Lung (tissue), 10 donors: ENCODE results near the gene LIMS3. TPM values are rescaled to one million over a fixed set of nuclear protein-coding genes. Genes with fewer than 3 reads are reported as not detected.
"Not testable (repeated sequence)": the region's sequence is repeated elsewhere in the genome, so short reads cannot be mapped to it uniquely, and the experiment has no call there.

ENCODE experiments used
- ATAC-seq: fragments of 200-7000 bp; cut with Tn5 transposase; one replicate; pipeline ENCODE4 v1.9.1; 2020; ENCODE audit warnings: moderate number of reproducible peaks; ENCODE audit not compliant: insufficient read depth, low FRiP score
- DNase-seq, 3 donors: peaks; one replicate each; pipeline ENCODE4 v3.0.0-alpha.2; 2013 to 2017
- H3K27ac ChIP-seq, 2 donors: one replicate each; pipeline ENCODE4 v1.5.1; 2013; ENCODE audit warnings: mild to moderate bottlenecking in 2 of 2, moderate library complexity in 2 of 2, control low read depth in 1 of 2, inconsistent platforms in 1 of 2, low read depth in 1 of 2, low read length in 1 of 2
- H3K27me3 ChIP-seq, 3 donors: one replicate each; pipeline ENCODE4 v1.5.1; 2013; ENCODE audit warnings: low read length in 2 of 3; ENCODE audit not compliant: control insufficient read depth in 3 of 3, insufficient read depth in 3 of 3
- H3K36me3 ChIP-seq, 4 donors: one replicate each; pipeline ENCODE4 v1.5.1; 2013; ENCODE audit warnings: low read length in 4 of 4, mild to moderate bottlenecking in 1 of 4, moderate library complexity in 1 of 4; ENCODE audit not compliant: control insufficient read depth in 4 of 4, insufficient read depth in 4 of 4
- H3K4me1 ChIP-seq, 5 donors: one replicate each; pipeline ENCODE4 v1.5.1; 2013; ENCODE audit warnings: low read length in 5 of 5, mild to moderate bottlenecking in 2 of 5, moderate library complexity in 1 of 5; ENCODE audit not compliant: control insufficient read depth in 5 of 5, insufficient read depth in 5 of 5
- H3K4me3 ChIP-seq: one replicate; pipeline ENCODE4 v1.5.1; 2013; ENCODE audit warnings: mild to moderate bottlenecking, control low read depth, moderate library complexity
- H3K9ac ChIP-seq, 2 donors: one replicate each; pipeline ENCODE4 v1.5.1; 2013; ENCODE audit warnings: low read length in 2 of 2, control low read depth in 1 of 2; ENCODE audit not compliant: insufficient read depth in 1 of 2
- H3K9me3 ChIP-seq, 4 donors: one replicate each; pipeline ENCODE4 v1.5.1; 2013; ENCODE audit warnings: low read length in 3 of 4, mild to moderate bottlenecking in 1 of 4, moderate library complexity in 1 of 4; ENCODE audit not compliant: control insufficient read depth in 4 of 4, insufficient read depth in 3 of 4
- WGBS, 2 donors: extraction: QIAGEN DNeasy Blood & Tissue Kit; methylation state at CpG; one replicate each; pipeline ENCODE4 v1.1.7; 2013; 5-methylcytosine and 5-hydroxymethylcytosine counted together
- polyA plus RNA-seq, 2 donors: library from polyadenylated mRNA; stranded (reverse); fragments of 200-250 nt; gene quantifications; one replicate each; pipeline ENCODE4 v1.2.1, GENCODE V29; 2013
- total RNA-seq, 2 donors: library from RNA; depleted of rRNA in 1 of 2; stranded (reverse); fragments of >200 nt in 1 of 2; gene quantifications; one replicate each; pipeline ENCODE4 v1.2.1, GENCODE V29; 2014 to 2021
- donor health status: Bipolar disorder and iron deficiency.
- donor health status: healthy.
- donor health status: DM: yes; HTN: yes; CAD: no.

The LIMS3 gene
- total and polyA plus RNA-seq, 4 donors = 0.55 to 3.3 (median 1.1) TPM

DNA sequence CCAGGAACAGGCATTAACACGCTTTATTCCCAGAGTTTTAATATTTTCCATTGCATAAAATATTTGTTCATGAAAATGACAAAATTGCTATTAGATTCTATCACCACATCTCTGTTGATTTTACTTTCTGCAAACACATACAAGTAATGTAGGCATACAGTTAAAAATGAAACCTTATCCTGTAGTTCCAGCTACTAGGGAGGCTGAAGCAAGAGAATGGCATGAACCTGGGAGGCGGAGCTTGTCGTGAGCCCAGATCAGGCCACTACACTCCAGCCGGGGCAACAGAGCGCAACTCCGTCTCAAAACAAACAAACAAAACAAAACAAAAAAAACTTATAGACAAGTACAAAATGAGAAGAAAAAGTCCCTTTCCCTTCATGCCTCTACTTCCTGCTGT is 38.0 kb downstream of the LIMS3 start:
- WGBS, 2 donors = no CpG with 5 or more reads among the region's 6 CpGs
- not testable (repeated sequence) for H3K9ac ChIP-seq, H3K27me3 ChIP-seq, H3K36me3 ChIP-seq, H3K9me3 ChIP-seq, H3K4me3 ChIP-seq, H3K27ac ChIP-seq, H3K4me1 ChIP-seq, ATAC-seq, DNase-seq

DNA sequence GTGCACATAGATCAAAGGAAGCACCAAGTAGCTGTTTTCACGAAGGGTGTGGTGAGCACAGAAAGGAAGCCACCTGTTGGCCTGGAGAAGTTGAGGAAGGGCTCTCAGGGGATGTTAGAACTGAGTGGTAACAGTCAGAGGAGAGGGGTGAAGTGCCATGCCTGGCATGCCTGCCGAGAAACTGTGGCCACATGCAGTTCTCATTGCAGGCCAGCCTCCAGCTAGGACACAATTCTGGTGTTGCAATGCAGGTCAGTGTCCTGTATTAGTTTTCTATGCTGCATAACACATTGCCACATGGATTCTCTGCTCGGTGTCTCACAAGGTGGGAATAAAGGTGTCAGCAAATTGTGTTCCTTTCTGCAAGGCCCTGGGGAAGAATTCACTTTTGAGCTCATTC is 46.9 kb downstream of the LIMS3 start:
- DNase-seq, H3K27ac ChIP-seq, H3K4me1 ChIP-seq, H3K9ac ChIP-seq, ATAC-seq, H3K4me3 ChIP-seq, H3K36me3 ChIP-seq, H3K9me3 ChIP-seq, H3K27me3 ChIP-seq: not testable (repeated sequence)
- no CpG with 5 or more reads among the region's 3 CpGs for whole genome bisulfite sequencing, 2 donors

DNA sequence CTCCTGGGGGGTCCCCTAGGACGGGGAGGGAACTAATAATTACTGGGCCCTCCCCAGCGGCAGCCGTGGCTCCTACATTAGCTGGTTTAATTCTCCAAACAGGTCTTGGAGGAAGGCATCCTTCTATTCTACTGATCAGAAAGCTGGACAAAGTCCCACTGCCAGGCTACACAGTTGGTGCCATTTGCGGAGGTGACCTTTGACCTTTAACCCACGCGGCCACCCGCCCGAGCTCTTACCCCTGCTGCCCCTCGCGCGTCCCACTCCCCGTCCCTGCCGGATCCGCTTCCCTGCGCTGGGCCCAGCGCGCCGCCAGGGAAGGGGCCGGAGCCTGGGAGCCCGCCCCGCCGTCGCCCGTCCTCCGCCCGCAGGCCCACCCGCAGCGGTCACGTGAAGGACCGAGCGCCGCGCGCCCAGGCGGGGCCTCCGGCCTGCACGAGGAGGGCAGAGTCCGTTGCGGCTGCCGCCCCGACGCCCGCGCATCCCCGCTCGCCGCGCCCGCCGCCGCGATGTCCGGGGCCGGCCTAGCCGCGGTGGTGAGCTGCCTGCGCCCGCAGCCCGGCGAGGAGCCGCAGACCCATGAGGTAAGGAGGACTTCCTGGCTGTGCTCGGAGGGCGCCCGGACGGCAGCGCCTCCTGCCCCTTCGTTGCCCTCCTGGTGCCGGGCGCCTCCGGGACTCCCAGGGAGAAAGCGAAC is 48.9 kb downstream of the LIMS3 start:
- peak; percentile 58 for ATAC-seq
- H3K36me3 ChIP-seq, H3K9me3 ChIP-seq, H3K9ac ChIP-seq, H3K27me3 ChIP-seq, H3K27ac ChIP-seq, H3K4me1 ChIP-seq, H3K4me3 ChIP-seq, DNase-seq: not testable (repeated sequence)
- WGBS, 2 donors = no CpG with 5 or more reads among the region's 71 CpGs

DNA sequence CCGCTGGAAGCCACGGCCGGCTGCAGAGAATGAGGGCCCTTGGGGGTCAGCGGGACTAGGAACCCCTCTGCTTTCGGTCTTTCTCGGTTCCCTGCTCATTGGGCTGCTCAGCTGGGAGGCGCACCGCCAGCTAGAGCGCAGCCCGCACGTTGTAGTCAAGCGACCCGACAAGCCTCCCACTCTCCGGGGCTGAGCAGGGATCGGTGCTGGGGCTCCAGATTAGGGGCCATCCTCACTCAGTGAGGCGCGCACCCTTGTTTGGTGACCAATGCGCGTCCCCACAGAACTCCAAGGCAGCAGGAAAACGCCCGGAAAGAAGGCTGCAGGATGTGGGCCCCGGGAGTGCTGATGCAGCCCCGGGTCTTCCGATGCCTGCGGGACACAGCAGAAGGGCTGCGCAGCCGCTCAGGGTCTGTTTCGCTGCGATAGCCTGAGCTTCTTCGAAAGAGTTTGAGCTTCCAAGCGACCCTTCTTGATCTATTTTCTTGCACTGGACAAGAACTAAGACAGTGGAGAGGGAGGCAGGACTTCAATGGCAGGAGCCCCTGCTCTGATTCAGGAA is 49.6 kb downstream of the LIMS3 start:
- H3K9me3 ChIP-seq, ATAC-seq: not testable (repeated sequence)
- no CpG with 5 or more reads among the region's 31 CpGs for WGBS, 2 donors

DNA sequence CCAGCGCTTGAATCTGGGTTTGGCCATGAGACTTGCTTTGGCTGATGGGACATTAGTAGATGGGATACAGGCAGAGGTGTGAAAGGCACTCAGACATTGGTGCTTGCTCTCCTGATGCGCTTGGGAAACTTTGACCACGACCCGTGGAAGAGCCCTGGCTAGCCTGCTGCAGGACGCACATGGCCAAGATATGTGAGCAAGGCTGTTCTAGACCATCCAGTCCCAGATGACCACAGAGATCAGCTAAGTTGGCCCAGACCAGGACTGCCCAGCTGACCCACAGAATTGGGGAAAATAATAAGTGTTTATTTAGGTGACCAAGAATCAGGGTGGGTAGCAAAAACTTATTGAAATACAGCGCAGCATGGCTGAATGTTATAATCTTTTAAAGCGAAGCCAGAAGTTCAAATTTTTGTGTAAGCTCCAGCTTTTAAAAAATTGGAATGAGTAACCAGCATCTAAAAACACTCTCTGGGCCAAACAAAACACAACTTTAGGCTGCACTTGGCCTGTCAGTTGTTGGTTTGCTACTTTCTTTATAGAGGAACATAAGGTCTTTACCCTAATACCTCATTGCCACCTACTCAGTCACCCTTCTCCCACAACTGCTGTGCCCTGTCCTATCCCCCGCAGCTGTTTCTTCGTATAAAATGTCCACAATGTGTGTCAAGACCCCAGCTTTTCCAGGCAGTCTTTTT is 51.8 kb downstream of the LIMS3 start:
- not testable (repeated sequence) for H3K36me3 ChIP-seq, H3K4me3 ChIP-seq, H3K27me3 ChIP-seq, ATAC-seq, H3K9me3 ChIP-seq, H3K27ac ChIP-seq, H3K4me1 ChIP-seq, DNase-seq, H3K9ac ChIP-seq
- no CpG with 5 or more reads among the region's 9 CpGs for WGBS, 2 donors

More for the DNA sequence above, 49.6 kb downstream of the LIMS3 start:
- H3K36me3 ChIP-seq, H3K27me3 ChIP-seq, H3K4me3 ChIP-seq, DNase-seq, H3K27ac ChIP-seq, H3K9ac ChIP-seq, H3K4me1 ChIP-seq: not testable (repeated sequence)

DNA sequence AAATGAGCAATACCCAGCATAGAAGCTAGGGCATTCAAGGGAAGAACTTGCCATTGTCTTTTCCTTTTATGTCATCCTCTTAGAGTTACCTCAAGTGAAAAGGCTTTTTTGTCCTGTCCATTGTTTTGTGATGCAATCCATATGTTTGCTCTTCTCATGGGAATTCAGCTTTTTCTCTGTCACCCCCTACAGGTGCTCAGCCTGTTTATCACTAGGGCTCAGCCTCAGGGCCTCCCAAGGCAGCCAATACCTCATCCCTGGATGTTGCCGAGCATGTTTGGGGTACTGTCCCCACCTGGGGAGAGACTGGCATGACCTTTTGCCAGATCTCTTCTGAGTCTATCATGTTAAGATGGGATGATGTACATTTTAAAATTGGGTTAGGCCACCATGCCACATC is 65.5 kb downstream of the LIMS3 start:
- not testable (repeated sequence) for DNase-seq, ATAC-seq, H3K9ac ChIP-seq, H3K4me3 ChIP-seq, H3K27ac ChIP-seq, H3K9me3 ChIP-seq, H3K36me3 ChIP-seq, H3K4me1 ChIP-seq, H3K27me3 ChIP-seq
- no CpG with 5 or more reads among the region's 1 CpG for WGBS, 2 donors

DNA sequence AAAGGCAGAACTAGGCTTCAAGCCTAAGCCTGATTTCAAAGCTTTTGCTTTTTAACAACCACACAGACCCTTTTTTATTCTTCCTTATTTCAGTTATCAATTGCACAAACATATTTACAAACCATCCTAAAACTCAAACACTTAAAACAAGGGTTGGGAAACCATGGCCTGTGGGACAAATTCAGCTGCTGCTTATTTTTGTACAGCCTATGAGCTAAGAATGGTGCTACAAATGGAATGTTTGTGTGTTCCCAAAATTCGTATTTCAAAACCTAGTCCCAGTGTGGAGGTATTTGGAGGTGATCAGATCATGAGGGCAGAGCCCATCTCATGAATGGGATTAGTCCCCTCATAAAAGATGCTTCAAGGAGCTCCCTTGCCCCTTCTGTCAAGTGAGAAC is 67.0 kb downstream of the LIMS3 start:
- H3K9me3 ChIP-seq, H3K9ac ChIP-seq, ATAC-seq, H3K4me3 ChIP-seq, H3K4me1 ChIP-seq, H3K27me3 ChIP-seq, H3K27ac ChIP-seq, DNase-seq, H3K36me3 ChIP-seq: not testable (repeated sequence)
- no CpG with 5 or more reads among the region's 1 CpG for WGBS, 2 donors

DNA sequence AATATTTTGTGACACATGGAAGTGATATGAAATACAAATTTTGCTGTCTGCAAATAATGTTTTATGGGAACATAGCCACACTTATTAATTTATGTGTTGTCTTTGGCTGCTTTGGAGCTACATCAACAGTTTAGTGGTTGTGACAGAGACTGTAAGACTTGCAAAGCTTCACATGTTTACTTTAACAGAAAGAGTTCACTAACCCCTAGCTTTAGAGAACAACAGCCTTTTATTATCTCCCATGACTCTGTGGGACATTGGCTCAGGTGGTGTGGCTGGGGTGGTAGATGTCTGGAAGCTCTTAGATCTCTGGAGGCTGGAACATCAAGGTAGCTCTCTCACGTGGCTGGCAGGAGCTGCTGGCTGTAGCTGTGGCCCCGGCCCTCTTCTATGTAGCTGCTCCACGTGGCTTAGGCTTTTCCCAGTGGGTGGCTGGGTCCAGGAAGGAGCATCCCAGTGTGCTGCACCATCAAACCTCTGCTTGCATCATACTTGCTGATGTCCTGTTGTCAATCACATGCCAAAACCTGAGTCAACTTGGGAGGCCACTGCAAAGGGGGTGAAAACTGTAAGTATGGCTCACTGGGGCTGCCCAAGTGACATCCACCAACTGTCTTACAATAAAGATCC is 67.7 kb downstream of the LIMS3 start:
- not testable (repeated sequence) for H3K27me3 ChIP-seq, ATAC-seq, DNase-seq, H3K27ac ChIP-seq, H3K9ac ChIP-seq, H3K4me1 ChIP-seq, H3K4me3 ChIP-seq, H3K36me3 ChIP-seq, H3K9me3 ChIP-seq
- no CpG with 5 or more reads among the region's 3 CpGs for WGBS, 2 donors
